Liver (tissue), 9 donors: ENCODE data around the gene TM9SF4. TPM values are rescaled to one million over a fixed set of nuclear protein-coding genes. Genes with fewer than 3 reads are reported as not detected.
A peak's percentile ranks its signal among the peaks of the same experiment; 100 is the strongest.

Experiments used
- DNase-seq: peaks from one replicate; pipeline ENCODE4 v3.0.0-alpha.2; 2017; ENCODE audit warnings: low spot score
- H3K27ac ChIP-seq, 2 donors: one replicate each; pipeline ENCODE4 v1.7.0; 2013; ENCODE audit warnings: inconsistent platforms in 2 of 2, low read length in 2 of 2, control low read depth in 1 of 2, low read depth in 1 of 2, mild to moderate bottlenecking in 1 of 2
- H3K27me3 ChIP-seq, 4 donors: one replicate each; pipeline versions ENCODE4 v1.6.1 to v1.7.0; 2013; ENCODE audit warnings: low read length in 3 of 4, inconsistent platforms in 1 of 4, mild to moderate bottlenecking in 1 of 4, moderate library complexity in 1 of 4; ENCODE audit not compliant: control insufficient read depth in 4 of 4, insufficient read depth in 4 of 4
- H3K36me3 ChIP-seq, 4 donors: one replicate each; pipeline versions ENCODE4 v1.6.1 to v1.7.0; 2013; ENCODE audit warnings: low read length in 3 of 4, mild to moderate bottlenecking in 3 of 4, low read depth in 1 of 4, moderate library complexity in 1 of 4; ENCODE audit not compliant: control insufficient read depth in 4 of 4, insufficient read depth in 3 of 4
- H3K4me1 ChIP-seq, 4 donors: one replicate each; pipeline versions ENCODE4 v1.6.1 to v1.7.0; 2013; ENCODE audit warnings: low read length in 3 of 4, mild to moderate bottlenecking in 3 of 4, moderate library complexity in 1 of 4; ENCODE audit not compliant: control insufficient read depth in 4 of 4, insufficient read depth in 4 of 4
- H3K4me3 ChIP-seq, 3 donors: one replicate each; pipeline versions ENCODE4 v1.6.1 to v1.7.0; 2013; ENCODE audit warnings: low read length in 3 of 3, control low read depth in 1 of 3, low read depth in 1 of 3, mild to moderate bottlenecking in 1 of 3
- H3K9ac ChIP-seq, 2 donors: one replicate each; pipeline ENCODE4 v1.7.0; 2013; ENCODE audit warnings: low read length in 2 of 2, mild to moderate bottlenecking in 2 of 2, moderate library complexity in 2 of 2, control low read depth in 1 of 2, low read depth in 1 of 2
- H3K9me3 ChIP-seq, 4 donors: one replicate each; pipeline versions ENCODE4 v1.6.1 to v1.7.0; 2013; ENCODE audit warnings: low read length in 3 of 4; ENCODE audit not compliant: control insufficient read depth in 4 of 4
- CTCF ChIP-seq: fragments of 150-350 bp; IDR thresholded peaks from 2 replicates; pipeline ENCODE4 v1.5.1; 2017; ENCODE audit warnings: improper control_type of control experiment, low read depth, low read length; ENCODE audit not compliant: missing input control
- EGR1 ChIP-seq, 2 donors: IDR thresholded peaks; 2 replicates each; pipeline ENCODE4 v1.6.1; 2016 to 2018; ENCODE audit warnings: antibody characterized with exemption in 2 of 2, low read depth in 2 of 2
- FOXA1 ChIP-seq: IDR thresholded peaks from 2 replicates; pipeline ENCODE4 v1.6.1; 2016; ENCODE audit warnings: antibody characterized with exemption
- FOXA2 ChIP-seq: IDR thresholded peaks from 2 replicates; pipeline ENCODE4 v1.6.1; 2016; ENCODE audit warnings: antibody characterized with exemption
- GABPA ChIP-seq, 2 donors: IDR thresholded peaks in 1 of 2; conservative IDR thresholded peaks in 1 of 2; 2 replicates each; pipeline ENCODE4 v1.6.1; 2016; ENCODE audit warnings: antibody characterized with exemption in 2 of 2, mild to moderate bottlenecking in 1 of 2, moderate library complexity in 1 of 2
- HNF4A ChIP-seq, 2 donors: conservative IDR thresholded peaks; 2 replicates each; pipeline ENCODE4 v1.6.1; 2016; ENCODE audit warnings: antibody characterized with exemption in 2 of 2, mild to moderate bottlenecking in 2 of 2
- HNF4G ChIP-seq: IDR thresholded peaks from 2 replicates; pipeline ENCODE4 v1.6.1; 2016; ENCODE audit warnings: antibody characterized with exemption
- JUND ChIP-seq, 2 donors: IDR thresholded peaks; 2 replicates each; pipeline ENCODE4 v1.6.1; 2016; ENCODE audit warnings: antibody characterized with exemption in 2 of 2
- MAX ChIP-seq: IDR thresholded peaks from 2 replicates; pipeline ENCODE4 v1.6.1; 2016; ENCODE audit warnings: antibody characterized with exemption
- NR2F2 ChIP-seq: IDR thresholded peaks from 2 replicates; pipeline ENCODE4 v1.6.1; 2016; ENCODE audit warnings: antibody characterized with exemption
- RAD21 ChIP-seq, 2 donors: IDR thresholded peaks; 2 replicates each; pipeline ENCODE4 v1.6.1; 2016; ENCODE audit warnings: antibody characterized with exemption in 2 of 2, mild to moderate bottlenecking in 2 of 2
- RXRA ChIP-seq, 2 donors: IDR thresholded peaks; 2 replicates each; pipeline ENCODE4 v1.6.1; 2017 to 2018; ENCODE audit warnings: antibody characterized with exemption in 2 of 2, mild to moderate bottlenecking in 1 of 2
- SP1 ChIP-seq: IDR thresholded peaks from 2 replicates; pipeline ENCODE4 v1.6.1; 2018; ENCODE audit warnings: antibody characterized with exemption, mild to moderate bottlenecking
- YY1 ChIP-seq: IDR thresholded peaks from 2 replicates; pipeline ENCODE4 v1.6.1; 2016; ENCODE audit warnings: antibody characterized with exemption, mild to moderate bottlenecking
- WGBS: extraction: QIAGEN DNeasy Blood & Tissue Kit; methylation state at CpG from one replicate; pipeline ENCODE4 v1.1.7; 2013; 5-methylcytosine and 5-hydroxymethylcytosine counted together
- polyA plus RNA-seq, 2 donors: library from polyadenylated mRNA; stranded (reverse) in 1 of 2; unstranded in 1 of 2; fragments of 200-250 nt in 1 of 2; fragments of >200 nt in 1 of 2; fragmentation: Nextera tagmentation in 1 of 2; extraction: Ambion mirVana in 1 of 2; gene quantifications; one replicate each; pipeline versions ENCODE4 v1.2.1 to v1.2.3, GENCODE V29; 2013 to 2015
- total RNA-seq, 2 donors: library from RNA; depleted of rRNA; stranded (reverse); fragments of >200 nt; gene quantifications; one replicate each; pipeline ENCODE4 v1.2.3, GENCODE V29; 2014
- TF ChIP-seq, protein P1 (sequence below): IDR thresholded peaks from 2 replicates; pipeline ENCODE4 v1.6.1; 2016; ENCODE audit warnings: antibody characterized with exemption, mild to moderate bottlenecking
- TF ChIP-seq, protein P2 (sequence below): IDR thresholded peaks from 2 replicates; pipeline ENCODE4 v1.6.1; 2016; ENCODE audit warnings: antibody characterized with exemption
- donor health status: healthy.
- donor health status: healthy.
- donor health status: healthy.
- donor health status: healthy.
- donor health status: healthy.

Gene TM9SF4
- total and polyA plus RNA-seq, 4 donors = 15.9 to 26.2 (median 22.2) TPM

DNA sequence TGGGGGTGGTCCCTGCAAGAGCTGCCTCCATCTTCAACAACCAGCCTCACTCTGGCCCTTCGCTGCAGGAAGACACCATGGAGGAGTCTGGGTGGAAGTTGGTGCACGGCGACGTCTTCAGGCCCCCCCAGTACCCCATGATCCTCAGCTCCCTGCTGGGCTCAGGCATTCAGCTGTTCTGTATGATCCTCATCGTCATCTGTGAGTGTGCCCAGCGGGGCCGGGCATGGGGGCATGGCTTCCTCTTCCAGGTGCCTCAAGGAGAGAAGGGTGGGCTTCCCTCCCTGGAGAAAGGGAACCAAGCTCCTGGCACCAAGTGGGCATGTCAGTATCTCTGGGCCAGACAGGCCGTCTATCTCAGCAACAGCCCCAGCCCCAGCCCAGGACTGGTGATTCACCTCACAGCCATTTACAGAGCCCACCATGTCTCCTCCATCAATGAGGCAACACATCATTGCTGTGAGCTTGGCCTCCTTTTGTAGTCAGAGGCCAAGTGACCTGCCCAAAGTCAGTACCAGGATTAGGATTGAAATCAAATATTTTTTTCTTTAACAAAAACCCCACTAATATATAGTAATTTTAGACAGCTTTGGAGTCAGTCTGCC lies 40.2 kb downstream of the TM9SF4 start:
- TF ChIP-seq HNF4G = no peak
- no peak for TF ChIP-seq FOXA2
- TF ChIP-seq EGR1 (IDR thresholded peaks at IDR 0.05; ENCODE audit: low read depth in 2 of 2) = no peak
- no peak for TF ChIP-seq FOXA1
- TF ChIP-seq RAD21 (IDR thresholded peaks at IDR 0.05) = no peak
- no peak for TF ChIP-seq JUND (IDR thresholded peaks at IDR 0.05)
- no peak for DNase-seq
- peaks cover 7 to 75% (median 47%) of the 10 kb centered on the region in 4 donors for H3K36me3 ChIP-seq
- no peaks in the 10 kb centered on the region for H3K9me3 ChIP-seq
- no peak overlapping the region for H3K27ac ChIP-seq
- H3K4me3 ChIP-seq = no peak overlapping the region
- H3K4me1 ChIP-seq = peaks cover 0 to 2% (median 1%) of the 10 kb centered on the region in 4 donors
- H3K27me3 ChIP-seq = no peaks in the 10 kb centered on the region
- H3K9ac ChIP-seq = no peak overlapping the region
- 93% methylated on average over 8 of the region's 8 CpGs for WGBS

- Histone ChIP-seq H3K9me3 (no peaks in the 10 kb centered on the region), H3K4me1 (peaks cover 3 to 9% (median 7%) of the 10 kb centered on the region in 4 donors), H3K27ac (no peak overlapping the region), H3K4me3 (no peak overlapping the region), H3K36me3 (peaks cover 4 to 69% (median 41%) of the 10 kb centered on the region in 4 donors), H3K27me3 (no peaks in the 10 kb centered on the region), H3K9ac (no peak overlapping the region)
- no peak for DNase-seq
- TF ChIP-seq FOXA2 (no peak), RXRA (IDR thresholded peaks at IDR 0.05) (no peak), CTCF (no peak)
- 97% methylated on average over 10 of the region's 10 CpGs for WGBS
Measured at GRCh38 chr20:32150291-32150848, 40.9 kb downstream of the TM9SF4 start.

GRCh38 chr20:32152421-32153155 lies 43.1 kb downstream of the TM9SF4 start:
- Histone ChIP-seq H3K9ac (no peak overlapping the region), H3K27me3 (no peaks in the 10 kb centered on the region), H3K4me3 (no peak overlapping the region), H3K36me3 (peaks cover 5 to 52% (median 31%) of the 10 kb centered on the region in 4 donors), H3K4me1 (peaks cover 3 to 14% (median 11%) of the 10 kb centered on the region in 4 donors), H3K9me3 (no peaks in the 10 kb centered on the region), H3K27ac (no peak overlapping the region)
- no peak for TF ChIP-seq GABPA (IDR thresholded peaks at IDR 0.05 in 1 of 2, conservative IDR thresholded peaks at IDR 0.05 in 1 of 2)
- peak; percentile 77 for TF ChIP-seq NR2F2
- no peak for DNase-seq
- 87% methylated on average over 6 of the region's 6 CpGs for WGBS

GRCh38 chr20:32153156-32153665 lies 43.7 kb downstream of the TM9SF4 start:
- Histone ChIP-seq H3K27ac (no peak overlapping the region), H3K9ac (no peak overlapping the region), H3K4me3 (no peak overlapping the region), H3K4me1 (peaks cover 3 to 14% (median 11%) of the 10 kb centered on the region in 4 donors), H3K27me3 (no peaks in the 10 kb centered on the region), H3K9me3 (no peaks in the 10 kb centered on the region), H3K36me3 (peaks cover 8 to 54% (median 36%) of the 10 kb centered on the region in 4 donors)
- no peak for DNase-seq
- 95% methylated on average over 4 of the region's 4 CpGs for WGBS
- TF ChIP-seq FOXA1 = no peak
- no peak for TF ChIP-seq NR2F2
- TF ChIP-seq, protein P1, sequence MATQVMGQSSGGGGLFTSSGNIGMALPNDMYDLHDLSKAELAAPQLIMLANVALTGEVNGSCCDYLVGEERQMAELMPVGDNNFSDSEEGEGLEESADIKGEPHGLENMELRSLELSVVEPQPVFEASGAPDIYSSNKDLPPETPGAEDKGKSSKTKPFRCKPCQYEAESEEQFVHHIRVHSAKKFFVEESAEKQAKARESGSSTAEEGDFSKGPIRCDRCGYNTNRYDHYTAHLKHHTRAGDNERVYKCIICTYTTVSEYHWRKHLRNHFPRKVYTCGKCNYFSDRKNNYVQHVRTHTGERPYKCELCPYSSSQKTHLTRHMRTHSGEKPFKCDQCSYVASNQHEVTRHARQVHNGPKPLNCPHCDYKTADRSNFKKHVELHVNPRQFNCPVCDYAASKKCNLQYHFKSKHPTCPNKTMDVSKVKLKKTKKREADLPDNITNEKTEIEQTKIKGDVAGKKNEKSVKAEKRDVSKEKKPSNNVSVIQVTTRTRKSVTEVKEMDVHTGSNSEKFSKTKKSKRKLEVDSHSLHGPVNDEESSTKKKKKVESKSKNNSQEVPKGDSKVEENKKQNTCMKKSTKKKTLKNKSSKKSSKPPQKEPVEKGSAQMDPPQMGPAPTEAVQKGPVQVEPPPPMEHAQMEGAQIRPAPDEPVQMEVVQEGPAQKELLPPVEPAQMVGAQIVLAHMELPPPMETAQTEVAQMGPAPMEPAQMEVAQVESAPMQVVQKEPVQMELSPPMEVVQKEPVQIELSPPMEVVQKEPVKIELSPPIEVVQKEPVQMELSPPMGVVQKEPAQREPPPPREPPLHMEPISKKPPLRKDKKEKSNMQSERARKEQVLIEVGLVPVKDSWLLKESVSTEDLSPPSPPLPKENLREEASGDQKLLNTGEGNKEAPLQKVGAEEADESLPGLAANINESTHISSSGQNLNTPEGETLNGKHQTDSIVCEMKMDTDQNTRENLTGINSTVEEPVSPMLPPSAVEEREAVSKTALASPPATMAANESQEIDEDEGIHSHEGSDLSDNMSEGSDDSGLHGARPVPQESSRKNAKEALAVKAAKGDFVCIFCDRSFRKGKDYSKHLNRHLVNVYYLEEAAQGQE = no peak
- TF ChIP-seq HNF4G = no peak
- TF ChIP-seq, protein P2, sequence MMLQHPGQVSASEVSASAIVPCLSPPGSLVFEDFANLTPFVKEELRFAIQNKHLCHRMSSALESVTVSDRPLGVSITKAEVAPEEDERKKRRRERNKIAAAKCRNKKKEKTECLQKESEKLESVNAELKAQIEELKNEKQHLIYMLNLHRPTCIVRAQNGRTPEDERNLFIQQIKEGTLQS = no peak
- TF ChIP-seq RXRA (IDR thresholded peaks at IDR 0.05) = no peak
- TF ChIP-seq JUND (IDR thresholded peaks at IDR 0.05) = no peak
- no peak for TF ChIP-seq MAX
- TF ChIP-seq SP1 = no peak
- no peak for TF ChIP-seq GABPA (IDR thresholded peaks at IDR 0.05 in 1 of 2, conservative IDR thresholded peaks at IDR 0.05 in 1 of 2)
- no peak for TF ChIP-seq HNF4A (conservative IDR thresholded peaks at IDR 0.05)
- no peak for TF ChIP-seq YY1
- no peak for TF ChIP-seq RAD21 (IDR thresholded peaks at IDR 0.05)
